Loucy (cell line): Measurements from ENCODE around the gene FAM161B.
A peak's percentile ranks its signal among the peaks of the same experiment; 100 is the strongest.

Experiments
- CTCF ChIP-seq: fragments of 200-600 bp; sonication (generic); conservative IDR thresholded peaks from 2 replicates; pipeline ENCODE4 v1.5.1; 2014; ENCODE audit warnings: mild to moderate bottlenecking, antibody characterized with exemption, low read length
- EZH2phosphoT487 ChIP-seq: fragments of 200-600 bp; IDR thresholded peaks from 2 replicates; pipeline ENCODE4 v1.6.1; 2018; ENCODE audit warnings: antibody characterized with exemption, mild to moderate bottlenecking, moderate library complexity, borderline replicate concordance

GRCh38 chr14:73949752-73950734 is at the start of gene FAM161B, which contains the start of gene COQ6:
- TF ChIP-seq CTCF, result 0 out of 2 replicates have a peak, but pooled peaks have one; percentile 10
- no peak for TF ChIP-seq EZH2phosphoT487
